Activated CD8-positive, alpha-beta memory T cell treated with anti-CD3 and anti-CD28 coated beads for 24 hours (primary cell): Measurements from ENCODE around the gene ALPK1.
"Not testable (repeated sequence)": the region's sequence is repeated elsewhere in the genome, so short reads cannot be mapped to it uniquely, and the experiment has no call there.

Experiments
- DNase-seq: peaks from one replicate; pipeline ENCODE4 v3.0.0-alpha.2; 2020

Gene ALPK1

DNA sequence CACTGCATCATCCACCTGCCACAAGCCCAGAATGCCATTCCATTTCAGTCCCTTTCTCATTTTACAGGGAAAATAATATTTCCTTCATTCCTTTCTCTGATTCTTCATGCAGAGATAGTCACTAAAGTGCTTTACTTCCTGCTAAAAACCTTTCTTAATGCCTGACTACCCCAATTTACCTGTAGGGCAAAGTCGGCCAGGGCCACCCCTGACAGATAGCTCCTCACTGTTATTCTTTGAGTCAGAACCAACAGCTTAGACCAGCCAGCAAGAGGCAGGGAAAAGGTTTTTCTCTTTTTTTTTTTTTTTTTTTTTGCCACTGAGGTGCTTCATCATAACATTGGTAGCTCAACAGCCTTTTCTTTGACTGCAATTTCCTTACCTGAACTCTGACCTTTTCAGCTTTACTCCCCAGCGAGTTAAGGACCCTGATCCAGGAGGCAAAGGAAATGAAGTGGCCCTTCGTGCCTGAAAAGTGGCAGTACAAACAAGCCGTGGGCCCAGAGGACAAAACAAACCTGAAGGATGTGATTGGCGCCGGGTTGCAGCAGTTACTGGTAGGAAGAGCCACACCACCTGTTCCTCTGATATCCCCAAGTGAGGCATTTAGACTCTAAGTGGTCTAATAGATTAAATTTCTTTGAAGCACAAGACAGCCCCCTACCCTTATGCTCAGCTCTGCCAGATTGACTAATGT is 85.0 kb downstream of the ALPK1 start:
- DNase-seq = no peak

DNA sequence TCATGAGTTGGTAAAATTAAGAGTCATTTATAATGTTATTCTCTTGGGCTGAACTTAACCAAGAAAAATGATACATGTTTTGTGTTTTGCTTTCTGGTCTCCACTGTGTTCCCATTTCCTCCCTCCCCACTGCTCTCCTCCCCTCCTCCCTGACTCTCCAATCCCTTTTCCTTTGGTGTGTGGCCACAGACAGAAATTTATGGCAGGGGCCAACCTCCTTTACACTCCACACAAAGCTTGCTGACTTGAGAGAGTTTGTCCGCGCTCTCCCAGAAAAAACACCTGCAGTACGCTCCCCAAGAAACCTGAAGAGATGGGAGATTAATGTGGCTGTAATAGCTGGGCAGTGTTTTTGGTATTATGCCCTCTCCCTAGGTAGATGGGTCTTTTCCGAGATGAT is 88.9 kb downstream of the ALPK1 start:
- no peak for DNase-seq

DNA sequence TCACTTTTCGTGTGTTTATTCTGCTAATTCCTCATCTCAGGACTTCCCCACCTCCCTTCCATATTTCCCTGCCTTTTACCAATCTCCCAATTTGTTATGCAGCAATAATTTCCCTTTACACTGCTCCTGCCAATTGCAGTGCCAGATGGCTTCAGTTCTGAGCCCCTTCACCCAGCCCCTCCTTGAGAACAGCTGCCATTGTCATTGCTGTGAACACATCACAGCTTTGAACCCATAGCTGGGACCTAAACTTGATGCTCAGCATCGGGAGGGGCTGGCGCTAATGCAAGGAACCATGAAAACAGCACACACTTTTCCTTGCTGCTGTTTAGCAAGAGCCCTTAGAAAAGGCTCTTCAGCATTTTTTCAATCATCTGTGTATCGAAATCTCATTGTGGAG is 104.9 kb downstream of the ALPK1 start:
- no peak for DNase-seq

DNA sequence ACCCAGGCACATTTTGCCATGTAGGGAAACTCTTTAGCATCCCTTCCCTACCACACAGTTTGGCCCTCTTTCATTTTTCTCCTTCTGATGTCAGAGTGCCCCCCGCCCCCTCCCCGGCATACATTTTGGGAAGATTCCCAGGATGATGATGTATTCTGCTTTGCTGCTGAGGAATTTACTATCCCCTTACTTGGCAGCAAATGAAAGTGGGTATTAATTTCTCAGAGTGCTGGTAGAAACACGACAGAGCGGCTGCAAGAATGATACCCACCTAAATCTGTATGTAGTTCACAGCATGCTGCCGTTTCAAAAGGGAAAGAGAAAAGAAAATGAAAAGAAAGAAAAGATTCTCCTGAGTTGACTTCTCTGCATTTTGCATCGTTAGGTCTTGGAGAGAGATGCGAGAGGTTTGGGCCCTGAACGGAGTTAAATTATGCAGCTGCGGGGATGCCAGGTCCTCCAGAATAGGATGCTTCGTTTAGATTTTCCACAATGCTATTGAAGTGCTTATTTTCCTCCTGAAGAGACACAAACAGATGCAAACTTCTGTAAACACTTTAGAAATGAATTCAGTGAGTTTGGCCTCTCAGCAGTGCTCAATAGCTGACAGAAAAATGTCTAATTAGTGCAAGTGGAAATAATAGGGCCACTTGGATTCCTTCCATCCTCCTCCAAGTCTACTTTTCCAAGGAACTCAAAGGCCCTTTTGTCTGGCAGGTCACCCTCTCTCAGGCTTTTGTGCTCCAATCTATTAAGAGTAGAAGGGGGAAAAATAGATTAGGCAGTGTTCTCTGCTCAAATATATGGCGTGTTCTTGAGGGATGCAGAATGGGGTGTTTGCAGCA is 106.2 kb downstream of the ALPK1 start:
- no peak for DNase-seq

DNA sequence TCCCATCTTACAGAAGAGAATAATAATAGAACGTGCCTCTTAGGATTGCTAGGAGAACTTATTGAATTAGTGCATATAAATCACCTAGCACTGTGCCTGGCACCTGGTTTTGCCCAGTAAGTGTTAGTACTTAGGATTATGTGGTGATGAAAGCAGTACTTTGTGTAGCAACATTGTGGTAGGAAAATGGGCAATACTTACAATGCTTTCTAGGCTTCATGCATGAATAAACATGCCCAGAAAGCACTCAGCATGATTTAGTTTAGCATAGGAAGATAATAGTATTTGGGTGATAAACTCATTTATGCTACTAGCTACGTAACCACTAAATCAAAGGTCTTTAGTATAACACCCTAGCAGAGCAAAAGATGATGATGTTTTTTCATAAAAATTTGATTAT is 113.2 kb downstream of the ALPK1 start:
- no peak for DNase-seq

DNA sequence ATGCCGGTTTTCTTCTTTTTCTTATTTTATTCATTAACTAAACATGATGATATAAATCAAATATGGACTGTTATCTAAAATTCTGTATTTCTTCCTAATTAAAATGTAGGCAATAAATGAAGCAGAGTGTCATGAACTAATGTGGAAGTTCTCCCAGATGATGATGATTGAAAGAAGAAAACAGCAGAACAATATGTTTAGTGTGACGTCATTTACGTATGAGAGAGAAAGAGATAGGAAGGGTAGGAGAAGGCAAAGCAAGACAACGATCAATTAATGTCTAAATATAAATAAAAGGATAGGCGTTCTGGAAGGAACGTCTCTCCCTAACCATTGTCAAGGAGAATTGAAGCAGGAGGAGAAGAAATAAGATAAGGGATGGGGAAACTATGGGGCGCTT is 113.6 kb downstream of the ALPK1 start:
- DNase-seq = no peak

DNA sequence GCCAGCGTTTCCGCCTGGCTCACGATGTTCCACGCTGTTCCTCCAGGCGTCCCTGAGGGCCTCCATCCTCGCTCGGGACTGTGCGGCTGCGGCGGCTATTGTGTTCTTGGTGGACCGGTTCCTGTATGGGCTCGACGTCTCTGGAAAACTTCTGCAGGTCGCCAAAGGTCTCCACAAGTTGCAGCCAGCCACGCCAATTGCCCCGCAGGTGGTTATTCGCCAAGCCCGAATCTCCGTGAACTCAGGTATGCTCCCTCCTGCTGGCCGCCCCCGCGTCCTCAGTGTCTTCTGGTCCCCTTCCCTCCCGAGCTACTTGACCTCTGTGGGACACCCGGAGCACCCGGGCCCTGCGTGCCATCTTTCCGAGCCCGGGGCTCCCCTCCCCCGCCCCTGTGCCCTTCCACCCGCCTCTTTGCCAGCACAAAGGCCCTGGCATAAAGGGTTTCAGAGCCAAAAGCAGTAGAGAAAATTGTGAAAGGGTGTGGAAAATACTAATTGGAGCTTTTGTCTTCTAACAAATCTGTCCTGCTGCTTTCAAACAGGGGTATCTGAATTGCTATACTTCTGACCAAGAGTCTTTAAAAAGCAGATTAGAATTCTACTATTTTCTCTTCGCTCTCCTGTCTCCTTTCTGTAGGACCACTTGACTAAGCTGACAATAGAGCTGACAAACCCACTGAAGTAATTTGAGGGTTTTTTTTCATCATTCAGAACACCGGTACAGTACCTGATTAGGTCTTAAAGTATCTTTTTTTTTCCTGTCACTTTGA is 114.8 kb downstream of the ALPK1 start:
- no peak for DNase-seq

DNA sequence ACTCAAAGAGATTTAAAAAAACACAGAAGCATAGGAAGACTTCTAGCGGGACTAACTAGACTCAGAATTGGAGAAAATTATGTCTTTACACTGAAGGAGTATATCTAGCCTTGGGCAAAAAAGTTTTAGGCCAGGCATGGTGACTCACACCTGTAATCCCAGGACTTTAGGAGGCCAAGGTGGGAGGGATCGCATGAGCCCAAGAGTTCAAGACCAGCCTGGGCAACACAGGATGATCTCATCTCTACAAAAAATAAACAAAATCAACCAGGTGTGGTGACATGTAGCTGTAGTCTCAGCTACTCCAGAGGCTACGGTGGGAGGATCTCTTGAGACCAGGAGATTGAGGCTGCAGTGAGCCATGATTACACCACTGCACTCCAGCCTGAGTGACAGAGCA is 119.3 kb downstream of the ALPK1 start:
- no peak for DNase-seq

DNA sequence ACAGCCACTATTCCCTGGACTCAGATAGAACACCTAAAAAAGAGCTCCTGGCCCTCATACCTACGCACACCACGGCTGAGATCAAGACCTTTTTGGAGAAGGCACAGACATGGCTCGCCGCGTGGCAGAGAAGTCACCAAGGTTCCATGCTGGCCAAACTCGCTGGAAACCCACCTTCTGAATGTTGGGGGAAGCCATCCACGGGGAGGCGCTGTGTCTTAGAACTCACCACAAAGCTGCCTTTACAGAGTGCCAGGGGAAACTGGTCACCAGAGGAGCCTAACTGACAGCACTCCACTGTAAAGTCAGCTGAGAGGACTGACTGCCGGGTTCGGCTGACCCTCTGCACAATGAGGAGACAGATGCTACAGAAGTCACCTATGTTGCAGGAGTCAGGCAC is 120.9 kb downstream of the ALPK1 start:
- no peak for DNase-seq

DNA sequence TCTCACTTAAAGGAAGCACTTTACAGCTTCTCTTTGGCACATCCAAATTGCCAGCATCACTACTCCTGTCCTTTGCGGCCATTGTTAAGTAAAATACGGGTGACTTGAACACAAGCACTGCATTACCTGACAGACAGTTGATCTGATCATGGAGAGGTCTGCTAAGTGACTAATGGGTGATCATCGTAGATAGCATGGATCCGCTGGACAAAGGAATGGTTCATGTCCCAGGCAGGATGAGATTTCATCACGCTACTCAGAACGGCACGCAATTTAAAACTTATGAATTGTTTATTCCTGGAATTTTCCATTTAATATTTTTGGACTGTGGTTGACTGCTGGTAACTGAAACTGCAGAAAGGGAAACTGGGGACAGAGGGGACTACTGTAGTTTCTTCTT is 124.7 kb downstream of the ALPK1 start:
- no peak for DNase-seq

DNA sequence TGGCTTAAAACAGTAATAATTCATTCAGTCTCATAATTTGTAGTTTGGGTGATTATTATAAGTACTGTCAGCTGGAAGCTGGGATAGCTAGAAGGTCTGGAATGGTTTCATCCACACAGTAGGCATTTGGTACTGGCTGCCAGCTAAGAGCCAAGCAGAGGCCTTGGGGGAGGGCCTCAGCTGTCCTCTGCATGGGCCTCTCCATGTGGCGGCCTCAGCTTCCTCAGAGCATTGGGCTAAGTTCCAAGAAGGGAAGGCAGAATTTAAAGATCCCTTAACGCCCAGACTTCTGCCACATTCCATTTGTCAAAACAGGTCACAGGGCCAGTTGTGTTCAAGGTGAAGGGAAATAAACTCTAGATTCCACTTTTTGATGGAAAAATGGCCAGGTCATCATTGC is 125.5 kb downstream of the ALPK1 start:
- DNase-seq = no peak

DNA sequence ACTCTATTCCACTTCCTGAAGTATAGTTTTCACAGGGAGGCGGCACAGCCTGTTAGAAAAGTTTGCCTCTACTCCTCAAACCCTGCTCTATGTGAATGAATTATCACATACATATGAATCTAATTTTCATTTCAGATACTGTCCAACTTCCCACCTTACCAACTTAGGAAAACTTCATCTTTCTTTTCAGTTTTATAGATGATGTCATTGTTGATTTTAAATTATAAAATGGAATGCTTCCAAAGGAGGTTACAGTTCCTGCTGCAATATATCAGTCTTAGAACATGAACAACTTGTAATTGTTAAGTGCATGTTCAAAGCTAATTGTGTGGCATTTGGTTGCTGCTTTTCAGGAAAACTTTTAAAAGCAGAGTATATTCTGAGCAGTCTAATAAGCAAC is 126.4 kb downstream of the ALPK1 start:
- no peak for DNase-seq

DNA sequence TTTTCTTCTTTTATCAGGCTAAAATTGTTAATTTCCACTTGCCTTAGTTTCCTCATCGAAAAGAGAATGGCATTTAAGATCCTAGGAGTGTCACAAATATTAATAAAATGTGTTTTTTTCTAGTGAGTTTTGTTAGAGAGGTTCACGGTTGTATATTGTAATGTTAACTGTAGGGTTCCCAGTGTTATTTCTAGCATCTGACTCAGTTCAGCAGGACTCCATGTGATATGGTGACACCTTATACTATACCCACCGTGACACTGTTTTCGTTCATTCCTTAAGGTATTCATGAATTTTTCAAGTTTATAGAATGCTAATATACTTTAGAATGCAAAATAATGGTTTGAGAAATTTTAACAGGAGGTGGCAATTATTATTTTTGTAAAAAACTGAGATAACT is 128.7 kb downstream of the ALPK1 start:
- no peak for DNase-seq

DNA sequence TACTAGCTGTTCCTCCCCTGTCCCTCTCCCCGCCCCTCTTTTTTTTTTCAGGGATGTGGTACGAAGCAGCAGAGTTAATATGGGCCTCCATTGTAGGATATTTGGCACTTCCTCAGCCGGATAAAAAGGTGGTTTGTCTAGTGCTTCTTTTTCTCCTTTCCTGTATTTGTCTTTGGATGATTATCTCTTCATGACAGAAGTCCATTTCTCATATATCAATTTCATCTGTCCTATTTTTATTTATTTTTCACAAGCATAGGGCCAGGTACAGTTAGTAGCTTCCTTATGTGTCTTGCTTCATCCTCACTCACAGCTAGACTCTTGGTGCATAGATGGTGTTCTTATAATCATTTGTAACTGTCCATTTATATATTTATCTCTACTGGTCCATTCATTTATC is 129.2 kb downstream of the ALPK1 start:
- DNase-seq = no peak

DNA sequence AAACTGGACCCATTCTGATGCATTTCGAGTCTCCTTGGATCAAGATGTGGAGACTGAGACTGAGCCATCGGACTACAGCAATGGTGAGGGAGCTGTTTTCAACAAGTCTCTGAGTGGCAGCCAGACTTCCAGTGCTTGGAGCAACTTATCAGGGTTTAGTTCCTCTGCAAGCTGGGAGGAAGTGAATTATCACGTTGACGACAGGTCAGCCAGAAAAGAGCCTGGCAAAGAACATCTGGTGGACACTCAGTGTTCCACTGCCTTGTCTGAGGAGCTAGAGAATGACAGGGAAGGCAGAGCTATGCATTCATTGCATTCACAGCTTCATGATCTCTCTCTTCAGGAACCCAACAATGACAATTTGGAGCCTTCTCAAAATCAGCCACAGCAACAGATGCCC is 134.0 kb downstream of the ALPK1 start:
- DNase-seq = no peak

DNA sequence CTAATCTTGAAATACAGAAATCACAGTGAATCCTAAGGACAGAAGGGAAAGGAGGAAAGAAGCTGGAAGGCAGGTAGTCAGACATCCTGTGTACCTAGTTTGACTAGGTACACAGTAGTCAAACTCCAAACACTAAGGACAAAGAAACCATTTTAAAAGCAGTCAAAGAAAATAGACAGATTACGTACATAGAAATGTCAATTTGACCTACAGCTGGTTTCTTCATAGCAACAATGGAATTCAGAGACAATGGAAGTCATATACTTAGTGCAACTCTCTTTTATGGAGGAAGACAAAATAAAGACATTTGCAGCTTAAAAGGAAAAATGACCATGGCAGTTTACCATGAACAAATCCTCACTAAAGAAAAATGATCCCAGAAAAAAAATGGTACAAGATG is 139.8 kb downstream of the ALPK1 start:
- no peak for DNase-seq

DNA sequence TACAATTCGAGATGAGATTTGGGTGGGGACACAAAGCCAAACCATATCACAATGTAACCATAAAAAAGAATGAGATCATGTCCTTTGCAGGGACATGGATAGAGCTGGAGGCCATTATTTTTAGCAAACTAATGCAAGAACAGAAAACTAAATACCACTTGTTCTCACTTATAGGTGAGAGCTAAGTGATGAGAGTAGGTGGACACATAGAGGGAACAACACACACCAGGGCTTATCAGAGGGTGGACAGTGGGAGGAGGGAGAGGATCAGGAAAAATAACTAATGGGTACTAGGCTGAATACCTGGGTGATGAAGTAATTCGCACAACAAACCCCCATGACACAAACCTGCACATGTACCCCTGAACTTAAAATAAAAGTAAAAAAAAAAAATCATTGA is 145.1 kb downstream of the ALPK1 start:
- not testable (repeated sequence) for DNase-seq

DNA sequence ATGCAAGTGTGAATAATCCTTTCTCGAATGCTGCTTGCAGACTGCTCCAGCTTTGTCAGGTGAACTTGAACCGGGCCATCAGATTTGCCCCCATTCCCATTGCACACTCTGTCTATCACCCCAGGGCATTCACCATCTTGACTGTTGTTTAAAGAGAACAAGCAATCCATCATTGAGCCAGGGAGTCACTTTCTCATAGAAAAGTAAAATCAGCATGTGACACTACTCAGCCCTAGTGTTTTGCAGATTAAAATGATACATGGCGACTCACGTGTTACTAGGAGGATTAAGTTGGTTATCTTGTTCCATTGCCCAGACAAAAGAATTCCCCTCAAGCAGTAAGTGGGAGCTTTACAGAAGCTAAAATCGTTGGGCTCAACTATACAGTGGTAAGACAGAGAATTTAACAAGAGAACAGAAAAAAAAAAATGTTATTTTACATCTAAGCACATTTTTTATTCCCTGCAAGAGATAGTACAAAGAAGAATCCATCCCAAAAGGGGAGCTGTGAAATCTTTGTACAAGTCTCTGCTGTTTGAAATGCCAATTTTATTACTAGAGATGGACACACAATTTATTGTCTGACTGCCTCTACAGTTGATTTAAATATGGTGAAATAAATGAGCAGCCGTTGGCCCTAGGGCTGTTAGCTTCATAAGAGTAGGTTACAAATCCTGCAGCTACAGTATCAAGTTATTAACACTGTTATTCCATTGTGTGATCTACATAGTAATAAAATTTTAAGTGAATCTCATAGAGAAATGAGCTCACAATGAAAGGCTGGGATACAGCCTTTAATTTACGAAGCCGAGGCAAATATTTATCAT is 151.3 kb downstream of the ALPK1 start:
- no peak for DNase-seq

DNA sequence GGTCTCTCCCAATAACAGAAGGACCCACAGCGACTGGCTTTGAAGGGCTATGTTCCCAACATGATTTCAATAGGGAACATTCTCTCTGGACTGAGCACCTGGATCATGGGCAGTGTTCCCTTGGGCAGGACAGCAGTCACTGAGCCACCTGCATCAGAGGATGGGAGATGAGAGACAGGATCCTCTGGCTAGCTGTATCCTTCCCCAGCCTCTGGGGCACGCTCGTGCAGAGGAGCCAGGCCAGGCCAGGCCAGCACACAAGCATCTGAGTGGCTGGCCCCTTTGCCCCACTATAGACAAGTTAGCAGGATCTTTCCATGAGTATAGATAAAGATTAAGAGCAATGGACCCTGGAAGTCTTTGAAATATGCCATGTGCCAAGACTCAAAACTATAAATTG is 152.5 kb downstream of the ALPK1 start:
- DNase-seq = no peak

DNA sequence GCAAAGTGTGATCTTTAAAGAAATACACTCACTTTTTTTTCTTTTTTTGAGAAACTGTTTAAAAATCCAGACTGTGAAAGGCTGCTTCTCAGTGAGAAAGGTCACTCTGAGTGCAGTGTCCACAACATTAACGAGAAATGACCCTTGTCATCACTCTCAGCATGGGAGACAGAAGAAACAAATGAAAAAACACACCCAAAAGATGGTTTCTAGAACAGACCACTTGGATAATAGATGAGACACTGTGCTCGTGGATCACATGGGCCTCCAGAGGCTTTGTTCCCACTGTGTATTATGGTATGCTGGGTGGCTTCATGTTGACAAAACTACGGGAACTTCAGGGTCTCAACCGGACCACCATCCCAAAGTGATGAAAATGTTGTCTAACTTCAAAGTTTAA is 153.9 kb downstream of the ALPK1 start:
- no peak for DNase-seq

DNA sequence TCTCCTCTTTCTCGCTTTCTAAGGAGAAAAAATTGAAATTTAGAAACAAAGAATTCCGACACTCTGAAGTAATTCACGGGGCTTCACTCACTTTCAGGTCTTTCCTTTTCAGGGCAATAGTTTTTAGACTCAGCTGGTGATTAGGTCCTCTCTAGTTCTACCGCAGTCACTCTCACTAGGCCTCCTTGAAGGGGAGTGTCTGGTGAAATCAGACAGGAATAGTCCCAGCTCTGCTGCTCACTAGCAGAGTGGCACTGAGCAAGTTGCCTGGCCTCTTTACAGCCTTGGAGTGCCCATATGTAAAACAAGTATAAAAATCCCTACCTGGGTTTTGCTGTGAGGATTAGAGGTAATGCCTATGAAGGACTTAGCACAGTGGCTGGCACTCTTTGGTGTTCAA is 154.7 kb downstream of the ALPK1 start:
- no peak for DNase-seq

DNA sequence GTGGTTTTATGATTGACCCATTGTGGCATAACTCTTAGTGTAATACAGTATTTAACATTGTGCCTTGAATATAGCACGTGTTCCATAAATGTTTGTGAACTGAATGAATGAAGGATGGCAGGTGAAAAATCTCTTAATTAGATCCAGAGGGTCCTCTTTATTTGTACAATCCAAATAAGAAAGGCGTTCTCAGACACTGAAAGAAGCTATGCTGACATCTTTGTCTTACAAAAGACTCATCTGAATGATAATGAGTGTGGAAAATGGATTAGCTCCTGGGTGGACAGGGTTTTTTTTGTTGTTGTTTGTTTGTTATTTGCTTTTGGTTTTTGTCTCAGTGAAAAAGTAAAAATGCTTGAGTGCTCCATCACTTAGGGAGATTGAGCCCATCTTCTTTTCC is 156.2 kb downstream of the ALPK1 start:
- no peak for DNase-seq

DNA sequence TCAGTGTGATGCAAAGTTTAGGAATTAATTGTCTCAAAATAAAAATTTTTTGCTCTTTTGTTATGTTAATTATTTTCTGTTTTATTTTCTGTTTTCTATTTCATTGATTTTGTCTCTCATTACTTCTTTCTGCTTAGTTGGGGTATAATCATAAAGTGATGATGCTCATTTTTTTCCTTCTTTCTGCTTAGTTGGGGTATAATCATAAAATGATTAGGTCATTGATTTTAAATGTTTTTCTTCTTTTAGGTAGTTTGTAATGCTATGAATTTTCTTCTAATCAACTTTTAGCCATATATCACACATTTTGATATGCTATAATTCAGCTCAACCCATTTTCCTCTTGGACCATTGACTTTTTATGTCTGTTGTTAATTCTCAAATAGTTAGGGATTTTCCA is 175.1 kb downstream of the ALPK1 start:
- DNase-seq = no peak
